GM12891 (cell line): ENCODE data around the gene F2RL3.

Experiments
- DNase-seq: peaks from one replicate; pipeline ENCODE4 v3.0.0; 2011; ENCODE audit warnings: low spot score; ENCODE audit not compliant: insufficient read length
- FAIRE-seq: peaks from 2 replicates; lab custom pipeline; 2011; peaks lifted over from hg19 to GRCh38; lab: Jason Lieb, UNC
- PAX5 ChIP-seq: IDR thresholded peaks from 2 replicates; pipeline ENCODE4 v1.6.1; 2011; ENCODE audit warnings: low read length, moderate library complexity, mild to moderate bottlenecking; ENCODE audit not compliant: insufficient read depth, severe bottlenecking
- POLR2A ChIP-seq: IDR thresholded peaks from 2 replicates; pipeline ENCODE4 v1.6.1; 2011; ENCODE audit warnings: low read depth, low read length, control low read depth
- POLR2AphosphoS5 ChIP-seq: IDR thresholded peaks from 2 replicates; pipeline ENCODE4 v1.6.1; 2011; ENCODE audit warnings: low read depth, low read length, control low read depth
- POU2F2 ChIP-seq: IDR thresholded peaks from 2 replicates; pipeline ENCODE4 v1.6.1; 2011; ENCODE audit warnings: low read depth, mild to moderate bottlenecking, control low read depth, low read length, moderate library complexity
- SPI1 ChIP-seq: IDR thresholded peaks from 2 replicates; pipeline ENCODE4 v1.6.1; 2011; ENCODE audit warnings: low read depth, low read length, control low read depth
- TAF1 ChIP-seq: IDR thresholded peaks from 2 replicates; pipeline ENCODE4 v1.6.1; 2011; ENCODE audit warnings: low read depth, low read length, control low read depth

Gene F2RL3

DNA sequence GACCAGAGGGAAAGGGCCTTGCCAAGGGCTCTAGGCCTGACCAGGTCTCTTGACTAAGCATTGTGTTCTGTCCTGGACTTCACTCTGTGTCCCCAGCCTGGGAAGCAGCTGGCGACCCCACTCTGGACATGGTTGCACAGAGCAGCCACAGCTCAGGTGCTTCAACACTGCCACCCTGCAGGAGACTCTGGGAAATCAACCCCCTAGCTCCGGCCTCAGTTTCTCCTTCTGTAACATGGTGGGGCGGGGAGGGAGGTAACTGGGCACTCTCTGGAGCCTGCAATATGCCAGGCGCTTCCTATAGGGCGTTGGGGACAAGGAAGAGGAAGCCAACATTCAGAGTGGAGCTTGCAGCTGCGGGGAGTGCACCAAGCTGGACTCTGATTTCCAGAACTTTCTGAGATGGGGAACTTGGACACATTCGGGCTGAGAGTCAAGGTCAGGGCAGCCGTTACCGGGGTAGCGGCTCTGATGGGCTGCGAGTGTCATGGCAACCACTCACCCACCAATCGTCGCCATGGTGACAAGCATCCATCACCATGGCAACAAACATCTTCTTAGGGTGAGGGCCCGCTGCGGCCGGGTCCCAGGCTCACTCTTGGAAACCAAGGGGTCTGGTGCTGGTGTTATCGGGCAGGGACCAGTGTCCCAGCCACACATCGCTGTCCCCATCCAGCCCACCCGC, 12.8 kb downstream of the F2RL3 start:
- no peak for DNase-seq
- no peak for FAIRE-seq

GRCh38 chr19:16902545-16902944, 13.7 kb downstream of the F2RL3 start:
- TF ChIP-seq PAX5 (no peak), SPI1 (no peak), POLR2A (no peak), POU2F2 (no peak), POLR2AphosphoS5 (no peak), TAF1 (no peak)
- no peak for DNase-seq
- FAIRE-seq, result no peak

More for the DNA sequence above, 12.8 kb downstream of the F2RL3 start:
- no peak for TF ChIP-seq POLR2AphosphoS5

DNA sequence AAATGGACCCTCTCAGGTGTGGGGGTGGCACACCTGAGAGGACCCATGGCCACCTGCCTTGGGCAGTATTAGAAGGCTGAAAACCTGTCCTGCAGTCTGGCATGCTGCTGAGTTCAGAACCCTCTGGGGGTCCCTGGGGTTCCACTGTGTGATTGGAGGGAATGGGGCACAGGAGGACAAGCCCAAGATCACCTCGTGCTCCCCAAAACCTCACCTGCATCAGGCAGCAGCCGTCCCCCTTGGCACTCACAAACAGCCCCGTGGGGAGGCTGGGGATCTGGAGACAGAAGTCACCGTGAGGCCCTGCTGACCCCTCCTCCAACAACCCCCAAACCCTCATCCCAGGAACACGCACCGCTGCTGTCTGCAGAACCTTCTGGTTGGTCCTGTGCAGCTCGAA, 14.5 kb downstream of the F2RL3 start:
- FAIRE-seq (no peak), DNase-seq (no peak)
- TF ChIP-seq POLR2AphosphoS5 (no peak), PAX5 (no peak), TAF1 (no peak), POU2F2 (no peak), SPI1 (no peak), POLR2A (no peak)

DNA sequence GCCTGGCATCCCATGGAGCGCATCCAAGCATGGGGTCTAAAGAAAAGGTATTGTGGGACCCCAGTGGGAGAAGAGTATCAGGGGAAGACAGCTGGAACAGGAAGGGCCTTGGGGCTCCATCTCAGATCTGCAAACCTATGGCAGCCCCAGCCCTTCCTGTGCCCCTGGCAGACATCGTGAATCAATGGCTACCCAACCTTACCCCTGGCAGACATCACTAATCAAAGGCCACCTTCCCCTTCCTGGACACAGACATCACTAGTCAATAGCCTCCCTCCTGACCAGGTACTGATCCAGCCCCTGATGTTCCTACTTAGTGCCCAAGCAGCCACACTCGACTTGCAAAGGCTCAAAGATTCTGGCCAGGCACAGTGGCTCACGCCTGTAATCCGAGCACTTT, 15.8 kb downstream of the F2RL3 start:
- TF ChIP-seq TAF1 (no peak), POLR2AphosphoS5 (no peak), POLR2A (no peak), PAX5 (no peak), SPI1 (no peak), POU2F2 (no peak)
- FAIRE-seq, result no peak

GRCh38 chr19:16908759-16909158, 20.0 kb downstream of the F2RL3 start:
- TF ChIP-seq SPI1, result no peak
- no peak for DNase-seq
- FAIRE-seq, result no peak

More for the DNA sequence above, 15.8 kb downstream of the F2RL3 start:
- no peak for DNase-seq

GRCh38 chr19:16911046-16911445, 22.2 kb downstream of the F2RL3 start:
- FAIRE-seq (no peak), DNase-seq (no peak)
- no peak for TF ChIP-seq SPI1

DNA sequence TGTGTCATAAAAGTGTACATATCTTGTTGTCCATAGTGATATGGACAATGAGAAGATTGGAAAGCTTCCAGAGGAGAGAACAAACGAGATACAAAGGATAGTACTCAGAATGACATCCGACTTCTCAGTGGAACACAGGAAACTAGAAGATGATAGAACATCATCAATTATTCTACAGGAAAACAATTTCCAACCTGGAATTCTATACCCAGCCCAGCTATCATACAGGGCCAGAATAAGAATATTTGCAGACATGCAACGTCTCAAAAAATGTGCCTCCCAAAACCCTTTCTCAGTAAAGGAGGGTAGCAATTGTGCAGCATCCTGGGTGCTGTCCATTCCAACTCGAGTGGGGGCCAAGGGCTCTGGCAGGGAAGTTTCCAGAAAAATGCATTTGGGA, 24.0 kb downstream of the F2RL3 start:
- FAIRE-seq (no peak), DNase-seq (no peak)

DNA sequence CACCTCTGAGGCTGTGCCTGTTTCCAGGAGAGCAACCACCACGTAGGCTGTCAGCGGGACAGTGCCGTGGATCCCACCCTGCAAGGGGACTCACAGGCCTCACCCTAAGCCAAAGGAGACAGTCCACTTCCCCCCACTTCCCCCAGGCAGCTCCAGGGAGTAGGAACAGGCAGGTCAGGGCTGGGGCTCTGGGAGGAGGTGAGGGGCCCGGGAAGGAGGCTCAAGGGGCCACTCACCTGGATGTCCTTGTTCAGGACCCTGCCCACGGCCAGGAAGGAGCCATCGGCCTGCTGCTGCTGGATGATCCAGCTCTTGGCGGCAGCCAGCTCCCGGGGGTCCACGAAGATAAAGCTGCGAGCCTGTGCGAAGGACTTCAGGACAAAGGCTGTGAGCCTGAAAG, 25.6 kb downstream of the F2RL3 start:
- FAIRE-seq (no peak), DNase-seq (no peak)
- TF ChIP-seq POU2F2 (no peak), SPI1 (no peak), POLR2AphosphoS5 (no peak), TAF1 (no peak), POLR2A (no peak), PAX5 (no peak)

More for the DNA sequence above, 24.0 kb downstream of the F2RL3 start:
- TF ChIP-seq TAF1 (no peak), POU2F2 (no peak), PAX5 (no peak), POLR2A (no peak), POLR2AphosphoS5 (no peak), SPI1 (no peak)

DNA sequence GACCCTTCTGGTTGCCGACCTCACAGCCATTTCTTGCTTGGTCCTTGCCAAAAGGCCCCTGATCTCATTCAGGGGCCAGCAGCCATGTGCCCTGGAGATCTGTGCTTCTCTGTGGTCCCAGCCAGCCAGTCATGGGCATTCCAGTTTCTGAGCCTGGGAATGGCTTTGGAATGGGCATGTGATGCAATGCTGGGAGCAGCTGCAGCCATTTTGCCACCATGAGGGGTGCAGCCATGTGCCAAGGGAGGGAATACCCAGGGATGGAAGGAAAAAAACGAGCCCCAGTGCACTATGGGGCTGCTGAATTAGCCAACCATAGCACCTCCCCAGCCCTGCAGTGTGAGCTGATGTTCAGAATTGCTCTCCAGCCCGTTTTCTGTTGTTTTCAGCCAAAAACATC, 26.3 kb downstream of the F2RL3 start:
- TF ChIP-seq POU2F2 (no peak), POLR2AphosphoS5 (no peak), PAX5 (no peak), TAF1 (no peak), POLR2A (no peak), SPI1 (no peak)
- DNase-seq (no peak), FAIRE-seq (no peak)

- no peak for FAIRE-seq
- no peak for DNase-seq
- TF ChIP-seq SPI1 (no peak), POU2F2 (no peak), PAX5 (no peak), TAF1 (no peak), POLR2A (no peak), POLR2AphosphoS5 (no peak)
Observed at GRCh38 chr19:16915734-16916133, 26.9 kb downstream of the F2RL3 start.

GRCh38 chr19:16917401-16917800, 28.6 kb downstream of the F2RL3 start:
- DNase-seq (no peak), FAIRE-seq (no peak)
- no peak for TF ChIP-seq POU2F2
- TF ChIP-seq SPI1, result no peak
- no peak for TF ChIP-seq POLR2A
- TF ChIP-seq TAF1, result no peak
- TF ChIP-seq POLR2AphosphoS5, result no peak

GRCh38 chr19:16919496-16919895, 30.7 kb downstream of the F2RL3 start:
- no peak for DNase-seq
- TF ChIP-seq POLR2A (no peak), POLR2AphosphoS5 (no peak), TAF1 (no peak), POU2F2 (no peak), PAX5 (no peak), SPI1 (no peak)
- FAIRE-seq, result no peak
